Keratinocyte (primary cell): ENCODE results near the gene TEAD4. TPM values are rescaled to one million over a fixed set of nuclear protein-coding genes. Genes with fewer than 3 reads are reported as not detected.

Source experiments
- DNase-seq: peaks from one replicate; pipeline ENCODE4 v3.0.0-alpha.2; 2011; ENCODE audit warnings: low read depth, missing footprints, low spot score
- FAIRE-seq: peaks from 2 replicates; lab custom pipeline; 2011; peaks lifted over from hg19 to GRCh38; lab: Jason Lieb, UNC
- H2AFZ ChIP-seq: 2 replicates; pipeline ENCODE4 v1.6.0; 2012; ENCODE audit warnings: low read length, control low read depth, inconsistent platforms; ENCODE audit not compliant: control insufficient read depth
- H3K27ac ChIP-seq: 2 replicates; pipeline ENCODE4 v1.5.1; 2011; ENCODE audit warnings: low read length; ENCODE audit not compliant: control insufficient read depth, insufficient read depth
- H3K27me3 ChIP-seq: 3 replicates; pipeline ENCODE4 v1.6.0; 2011; ENCODE audit warnings: low read length; ENCODE audit not compliant: control insufficient read depth, insufficient read depth; ENCODE audit errors: extremely low read depth
- H3K36me3 ChIP-seq, 2 experiments: 2 replicates in 1 of 2; 3 replicates in 1 of 2; pipeline ENCODE4 v1.5.1; 2011; ENCODE audit warnings: low read length in 2 of 2, mild to moderate bottlenecking in 1 of 2; ENCODE audit not compliant: control insufficient read depth in 2 of 2, insufficient read depth in 2 of 2; ENCODE audit errors: extremely low read depth in 1 of 2
- H3K4me1 ChIP-seq: 3 replicates; pipeline ENCODE4 v1.5.1; 2011; ENCODE audit warnings: low read length; ENCODE audit not compliant: control insufficient read depth, insufficient read depth; ENCODE audit errors: extremely low read depth
- H3K4me2 ChIP-seq: 3 replicates; pipeline ENCODE4 v1.6.0; 2011; ENCODE audit warnings: low read depth, low read length; ENCODE audit not compliant: control insufficient read depth, insufficient read depth; ENCODE audit errors: extremely low read depth
- H3K4me3 ChIP-seq, 3 experiments: fragments of 200-600 bp in 1 of 3; sonication (generic) in 1 of 3; 2 replicates in 2 of 3; 3 replicates in 1 of 3; pipeline ENCODE4 v1.5.1; 2011 to 2016; ENCODE audit warnings: low read length in 3 of 3, mild to moderate bottlenecking in 3 of 3, control low read depth in 2 of 3, inconsistent platforms in 1 of 3, low read depth in 1 of 3, mixed read lengths in 1 of 3, mixed run types in 1 of 3, moderate library complexity in 1 of 3; ENCODE audit not compliant: control insufficient read depth in 2 of 3, insufficient read depth in 2 of 3; ENCODE audit errors: extremely low read depth in 1 of 3
- H3K79me2 ChIP-seq: 2 replicates; pipeline ENCODE4 v1.6.0; 2012; ENCODE audit warnings: low read length; ENCODE audit not compliant: control insufficient read depth, insufficient read depth
- H3K9ac ChIP-seq: 3 replicates; pipeline ENCODE4 v1.6.0; 2011; ENCODE audit warnings: low read length; ENCODE audit not compliant: control insufficient read depth, insufficient read depth; ENCODE audit errors: extremely low read depth
- H3K9me1 ChIP-seq: 3 replicates; pipeline ENCODE4 v1.6.0; 2011; ENCODE audit warnings: low read length; ENCODE audit not compliant: control insufficient read depth, insufficient read depth; ENCODE audit errors: extremely low read depth
- H3K9me3 ChIP-seq: 2 replicates; pipeline ENCODE4 v1.5.1; 2012; ENCODE audit warnings: low read depth, low read length; ENCODE audit not compliant: control insufficient read depth
- H4K20me1 ChIP-seq: 3 replicates; pipeline ENCODE4 v1.6.0; 2011; ENCODE audit warnings: low read length; ENCODE audit not compliant: control insufficient read depth, insufficient read depth; ENCODE audit errors: extremely low read depth
- EZH2 ChIP-seq: IDR thresholded peaks from one replicate; pipeline ENCODE4 v1.6.1; 2012; ENCODE audit warnings: inconsistent platforms, mild to moderate bottlenecking, low read length, moderate library complexity
- dilution Hi-C: fragments of 300-500 bp; cut with MboI; formaldehyde crosslinking; loops from one replicate; pipeline ENCODE4 v1.7.0; 2020; ENCODE audit warnings: low sequenced_read_pairs; ENCODE audit not compliant: extremely low pct_ligation_motif_present
- polyA plus RNA-seq, 5 experiments: library from polyadenylated mRNA; depleted of rRNA in 3 of 5; stranded (reverse) in 3 of 5; stranded (forward) in 1 of 5; unstranded in 1 of 5; fragments of >200 nt; gene quantifications; 1 replicate in 1 of 5; 2 replicates in 3 of 5; 3 replicates in 1 of 5; pipeline versions ENCODE4 v1.2.1 to v1.2.3, GENCODE V29; 2011 to 2012; ENCODE audit warnings: missing spikeins in 2 of 5, low read depth in 1 of 5, low replicate concordance in 1 of 5
- TF ChIP-seq, protein P1 (sequence below), 3 experiments: IDR thresholded peaks in 1 of 3; conservative IDR thresholded peaks in 1 of 3; optimal IDR thresholded peaks in 1 of 3; 2 replicates in 2 of 3; 3 replicates in 1 of 3; pipeline versions ENCODE3 to v1.5.1; 2011; ENCODE audit warnings: low read length in 3 of 3, mild to moderate bottlenecking in 3 of 3, moderate library complexity in 2 of 3, control low read depth in 1 of 3, inconsistent platforms in 1 of 3; ENCODE audit not compliant: insufficient read depth in 2 of 3; ENCODE audit errors: extremely low read depth in 1 of 3

Gene TEAD4
- polyA plus RNA-seq, 1 donor (not counting 4 experiments of a cell fraction or from before 2014, with no cell fraction given) = 8.1 TPM

DNA sequence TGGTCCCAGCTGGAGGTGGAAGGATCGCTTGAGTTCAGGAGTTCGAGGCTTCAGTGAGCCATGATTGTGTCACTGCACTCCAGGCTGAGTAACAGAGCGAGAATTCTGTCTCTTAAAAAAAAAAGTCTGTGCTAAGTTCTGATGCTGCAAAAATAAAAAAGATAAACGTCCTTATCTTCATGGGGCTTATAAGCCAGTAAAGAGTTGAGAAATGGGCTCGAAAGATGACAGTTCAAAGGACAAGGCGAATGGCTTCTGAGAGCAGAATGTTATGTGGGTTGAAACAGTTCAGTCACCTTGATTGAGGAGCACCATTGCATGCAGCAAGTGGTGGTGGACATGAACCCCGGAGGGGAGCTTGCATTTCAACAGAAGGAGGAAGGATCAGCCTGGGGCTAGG is 122.7 kb downstream of the TEAD4 start:
- FAIRE-seq (no peak), DNase-seq (no peak)
- TF ChIP-seq EZH2 = no peak
- TF ChIP-seq, protein P1, sequence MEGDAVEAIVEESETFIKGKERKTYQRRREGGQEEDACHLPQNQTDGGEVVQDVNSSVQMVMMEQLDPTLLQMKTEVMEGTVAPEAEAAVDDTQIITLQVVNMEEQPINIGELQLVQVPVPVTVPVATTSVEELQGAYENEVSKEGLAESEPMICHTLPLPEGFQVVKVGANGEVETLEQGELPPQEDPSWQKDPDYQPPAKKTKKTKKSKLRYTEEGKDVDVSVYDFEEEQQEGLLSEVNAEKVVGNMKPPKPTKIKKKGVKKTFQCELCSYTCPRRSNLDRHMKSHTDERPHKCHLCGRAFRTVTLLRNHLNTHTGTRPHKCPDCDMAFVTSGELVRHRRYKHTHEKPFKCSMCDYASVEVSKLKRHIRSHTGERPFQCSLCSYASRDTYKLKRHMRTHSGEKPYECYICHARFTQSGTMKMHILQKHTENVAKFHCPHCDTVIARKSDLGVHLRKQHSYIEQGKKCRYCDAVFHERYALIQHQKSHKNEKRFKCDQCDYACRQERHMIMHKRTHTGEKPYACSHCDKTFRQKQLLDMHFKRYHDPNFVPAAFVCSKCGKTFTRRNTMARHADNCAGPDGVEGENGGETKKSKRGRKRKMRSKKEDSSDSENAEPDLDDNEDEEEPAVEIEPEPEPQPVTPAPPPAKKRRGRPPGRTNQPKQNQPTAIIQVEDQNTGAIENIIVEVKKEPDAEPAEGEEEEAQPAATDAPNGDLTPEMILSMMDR (optimal IDR thresholded peaks at IDR 0.05 in 1 of 3, IDR thresholded peaks at IDR 0.05 in 1 of 3, conservative IDR thresholded peaks at IDR 0.05 in 1 of 3; ENCODE audit: extremely low read depth in 1 of 3, insufficient read depth in 2 of 3, low read length in 3 of 3) = no peak
- dilution Hi-C loops = no loop called here
- Histone ChIP-seq H3K9me3 (no peaks in the 10 kb centered on the region), H3K79me2 (peaks cover 29% of the 10 kb centered on the region), H3K27me3 (no peaks in the 10 kb centered on the region), H3K27ac (no peak overlapping the region), H3K36me3 (peaks cover 5 to 8% of the 10 kb centered on the region in 2 experiments), H3K9ac (no peak overlapping the region), H3K4me2 (no peak overlapping the region), H3K4me3 (no peak overlapping the region), H4K20me1 (no peaks in the 10 kb centered on the region), H3K4me1 (peaks cover 18% of the 10 kb centered on the region), H2AFZ (no peak overlapping the region), H3K9me1 (no peaks in the 10 kb centered on the region)

DNA sequence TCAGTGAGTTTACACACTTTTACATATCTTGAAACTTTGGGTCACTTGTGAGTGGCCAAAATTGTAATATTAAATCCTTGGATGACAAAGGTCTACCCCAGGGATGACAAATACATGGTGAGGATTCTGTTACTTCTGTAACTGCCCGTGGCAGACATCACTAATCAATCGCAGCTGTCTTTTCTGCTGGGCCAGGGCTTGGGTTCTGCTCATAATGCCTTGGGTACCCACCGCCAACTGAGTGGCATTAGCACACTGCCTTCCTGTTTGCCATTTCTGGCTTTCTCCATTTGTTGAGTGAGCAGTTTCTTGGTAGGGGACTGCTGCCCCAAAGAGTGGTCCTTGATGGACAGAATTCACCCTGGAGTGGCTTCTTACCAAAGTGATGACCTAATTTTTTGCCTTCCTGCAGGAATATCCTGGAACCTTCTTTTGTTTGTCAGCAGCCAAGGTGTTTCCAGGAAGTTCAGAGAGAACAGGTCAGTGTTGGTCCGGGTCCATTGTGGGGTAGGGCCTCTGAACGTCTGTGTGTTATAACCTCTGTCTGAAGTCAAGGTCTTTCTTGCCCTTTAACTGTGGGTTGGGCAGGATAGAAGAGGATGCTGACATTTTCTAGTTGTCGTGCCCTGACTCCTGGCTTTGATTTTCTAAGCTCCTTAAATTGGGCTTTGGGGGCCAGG is 124.2 kb downstream of the TEAD4 start:
- peaks cover 23% of the 10 kb centered on the region for H3K79me2 ChIP-seq
- TF ChIP-seq EZH2 = no peak
- TF ChIP-seq, protein P1 (optimal IDR thresholded peaks at IDR 0.05 in 1 of 3, IDR thresholded peaks at IDR 0.05 in 1 of 3, conservative IDR thresholded peaks at IDR 0.05 in 1 of 3; ENCODE audit: extremely low read depth in 1 of 3, insufficient read depth in 2 of 3, low read length in 3 of 3) = no peak
- H3K4me1 ChIP-seq = peaks cover 21% of the 10 kb centered on the region
- H2AFZ ChIP-seq = no peak overlapping the region
- H3K27ac ChIP-seq = no peak overlapping the region
- H3K27me3 ChIP-seq = no peaks in the 10 kb centered on the region
- H4K20me1 ChIP-seq = no peaks in the 10 kb centered on the region
- no peak overlapping the region for H3K4me3 ChIP-seq
- no peaks in the 10 kb centered on the region for H3K9me3 ChIP-seq
- no peak overlapping the region for H3K4me2 ChIP-seq
- H3K9ac ChIP-seq = no peak overlapping the region
- DNase-seq (no peak), FAIRE-seq (no peak)
- peaks cover 5 to 8% of the 10 kb centered on the region in 2 experiments for H3K36me3 ChIP-seq
- H3K9me1 ChIP-seq = no peaks in the 10 kb centered on the region
- dilution Hi-C loops = no loop called here
